Activated T-cell treated with anti-CD3 and anti-CD28 coated beads, Interleukin-2, amount 50 U/mL, for 72 hours (primary cell): ENCODE measurements around the gene IPO7. TPM values are rescaled to one million over a fixed set of nuclear protein-coding genes. Genes with fewer than 3 reads are reported as not detected.
"Not testable (repeated sequence)": the region's sequence is repeated elsewhere in the genome, so short reads cannot be mapped to it uniquely, and the experiment has no call there.

Experiments used
- ATAC-seq, 2 donors: fragments of 150-1000 bp; cut with Tn5 transposase; replicated peaks in 1 of 2; 2 replicates each; pipeline ENCODE4 v1.10.0; 2021; ENCODE audit warnings: moderate library complexity in 2 of 2, mild to moderate bottlenecking in 1 of 2
- DNase-seq, 2 donors: peaks; one replicate each; pipeline ENCODE4 v3.0.0; 2021 to 2022; ENCODE audit warnings: mixed read lengths in 1 of 2
- H3K27ac Mint-ChIP-seq: one replicate; pipeline ENCODE4 v1.8.0; 2022; ENCODE audit warnings: mild to moderate bottlenecking, moderate library complexity, mixed read lengths
- H3K27me3 Mint-ChIP-seq: one replicate; pipeline ENCODE4 v1.8.0; 2022; ENCODE audit warnings: low read depth, mixed read lengths
- H3K36me3 Mint-ChIP-seq, 2 donors: one replicate each; pipeline ENCODE4 v1.8.0; 2022; ENCODE audit warnings: mixed read lengths in 2 of 2, mild to moderate bottlenecking in 1 of 2; ENCODE audit not compliant: insufficient read depth in 2 of 2
- H3K4me1 Mint-ChIP-seq: one replicate; pipeline ENCODE4 v1.8.0; 2022; ENCODE audit warnings: low read depth, mixed read lengths
- H3K4me3 Mint-ChIP-seq, 2 donors: one replicate each; pipeline ENCODE4 v1.8.0; 2022; ENCODE audit warnings: mild to moderate bottlenecking in 2 of 2, mixed read lengths in 2 of 2, moderate library complexity in 2 of 2
- H3K9me3 Mint-ChIP-seq, 2 donors: one replicate each; pipeline ENCODE4 v1.8.0; 2022; ENCODE audit warnings: mixed read lengths in 2 of 2
- total RNA-seq, 2 donors: library from RNA; stranded (reverse); gene quantifications; one replicate each; pipeline ENCODE4 v1.2.3, GENCODE V29; 2022

IPO7 gene
- total RNA-seq, 2 donors from 2014 or later = 122 to 125 TPM

- DNase-seq = no peak
- peaks cover 5% of the 10 kb centered on the region for H3K4me1 Mint-ChIP-seq
- no peaks in the 10 kb centered on the region for H3K9me3 Mint-ChIP-seq
- no peak for ATAC-seq
- H3K4me3 Mint-ChIP-seq = no peak overlapping the region
- H3K27ac Mint-ChIP-seq = no peak overlapping the region
- H3K27me3 Mint-ChIP-seq = no peaks in the 10 kb centered on the region
- no peaks in the 10 kb centered on the region for H3K36me3 Mint-ChIP-seq
These were observed 5.4 kb upstream of the IPO7 start for GRCh38 chr11:9379041-9379440.

GRCh38 chr11:9380773-9381172 lies 3.7 kb upstream of the IPO7 start:
- H3K27ac Mint-ChIP-seq = no peak overlapping the region
- no peak for ATAC-seq

GRCh38 chr11:9385327-9385899 lies 961 bp downstream of the IPO7 start:
- H3K36me3 Mint-ChIP-seq = peaks cover 0 to 14% of the 10 kb centered on the region in 2 donors
- DNase-seq = no peak
- H3K4me1 Mint-ChIP-seq = peaks cover 54% of the 10 kb centered on the region

More at GRCh38 chr11:9380773-9381172, 3.7 kb upstream of the IPO7 start:
- H3K9me3 Mint-ChIP-seq = no peaks in the 10 kb centered on the region
- no peaks in the 10 kb centered on the region for H3K27me3 Mint-ChIP-seq
- DNase-seq = no peak
- peaks cover 18% of the 10 kb centered on the region for H3K4me1 Mint-ChIP-seq
- H3K4me3 Mint-ChIP-seq = no peak overlapping the region
- H3K36me3 Mint-ChIP-seq = peaks cover 0 to 6% of the 10 kb centered on the region in 2 donors

GRCh38 chr11:9386086-9386485 lies 1.6 kb downstream of the IPO7 start:
- ATAC-seq = no peak
- H3K9me3 Mint-ChIP-seq = no peaks in the 10 kb centered on the region

More at GRCh38 chr11:9385327-9385899, 961 bp downstream of the IPO7 start:
- Mint-ChIP-seq H3K27ac (peak overlapping the region; percentile 77), H3K27me3 (no peaks in the 10 kb centered on the region), H3K4me3 (peak overlapping the region; percentile 90 to 95), H3K9me3 (no peaks in the 10 kb centered on the region)
- ATAC-seq = peak in 1 of 2 donors; percentile 7

GRCh38 chr11:9386901-9387300 lies 2.4 kb downstream of the IPO7 start:
- Mint-ChIP-seq H3K36me3 (peaks cover 0 to 14% of the 10 kb centered on the region in 2 donors), H3K4me3 (peak overlapping the region; percentile 74 to 95)
- no peak for ATAC-seq

More at GRCh38 chr11:9386086-9386485, 1.6 kb downstream of the IPO7 start:
- Mint-ChIP-seq H3K27me3 (no peaks in the 10 kb centered on the region), H3K4me3 (peak overlapping the region; percentile 90 to 95), H3K27ac (peak overlapping the region; percentile 24), H3K4me1 (peaks cover 55% of the 10 kb centered on the region), H3K36me3 (peaks cover 0 to 14% of the 10 kb centered on the region in 2 donors)
- DNase-seq = no peak

GRCh38 chr11:9396310-9396709 lies 11.9 kb downstream of the IPO7 start:
- Mint-ChIP-seq H3K36me3 (peaks cover 3 to 15% of the 10 kb centered on the region in 2 donors), H3K9me3 (no peaks in the 10 kb centered on the region), H3K27me3 (no peaks in the 10 kb centered on the region), H3K4me1 (peaks cover 68% of the 10 kb centered on the region), H3K4me3 (peak overlapping the region; percentile 23 to 44), H3K27ac (peak overlapping the region; percentile 64)
- DNase-seq (no peak), ATAC-seq (no peak)

More at GRCh38 chr11:9386901-9387300, 2.4 kb downstream of the IPO7 start:
- DNase-seq = no peak
- H3K9me3 Mint-ChIP-seq = no peaks in the 10 kb centered on the region
- H3K4me1 Mint-ChIP-seq = peaks cover 59% of the 10 kb centered on the region
- H3K27me3 Mint-ChIP-seq = no peaks in the 10 kb centered on the region
- H3K27ac Mint-ChIP-seq = peak overlapping the region; percentile 61

- ATAC-seq (peak; percentile 28 to 43), DNase-seq (no peak)
- Mint-ChIP-seq H3K27ac (peak overlapping the region; percentile 64), H3K4me3 (peak overlapping the region; percentile 23 to 44), H3K36me3 (peaks cover 3 to 15% of the 10 kb centered on the region in 2 donors), H3K4me1 (peaks cover 68% of the 10 kb centered on the region), H3K27me3 (no peaks in the 10 kb centered on the region), H3K9me3 (no peaks in the 10 kb centered on the region)
These were observed 12.3 kb downstream of the IPO7 start for GRCh38 chr11:9396752-9397151.

GRCh38 chr11:9397746-9398680 lies 13.6 kb downstream of the IPO7 start:
- no peak for ATAC-seq
- no peak for DNase-seq
- Mint-ChIP-seq H3K9me3 (no peaks in the 10 kb centered on the region), H3K27ac (peak overlapping the region; percentile 91), H3K4me3 (peak overlapping the region in 1 of 2 donors; percentile 13), H3K4me1 (peaks cover 58% of the 10 kb centered on the region), H3K27me3 (no peaks in the 10 kb centered on the region), H3K36me3 (peaks cover 3 to 15% of the 10 kb centered on the region in 2 donors)

GRCh38 chr11:9399466-9399865 lies 15.0 kb downstream of the IPO7 start:
- DNase-seq (no peak), ATAC-seq (no peak)
- Mint-ChIP-seq H3K27ac (peak overlapping the region; percentile 43), H3K4me3 (no peak overlapping the region), H3K36me3 (peaks cover 3 to 12% of the 10 kb centered on the region in 2 donors), H3K4me1 (peaks cover 48% of the 10 kb centered on the region), H3K9me3 (no peaks in the 10 kb centered on the region), H3K27me3 (no peaks in the 10 kb centered on the region)

- Mint-ChIP-seq H3K4me1 (peaks cover 34% of the 10 kb centered on the region), H3K36me3 (peaks cover 3 to 12% of the 10 kb centered on the region in 2 donors)
- H3K27me3 Mint-ChIP-seq, H3K4me3 Mint-ChIP-seq, ATAC-seq, H3K27ac Mint-ChIP-seq, DNase-seq, H3K9me3 Mint-ChIP-seq: not testable (repeated sequence)
These were observed 17.4 kb downstream of the IPO7 start for GRCh38 chr11:9401884-9402283.

- DNase-seq (no peak), ATAC-seq (no peak)
- Mint-ChIP-seq H3K27ac (no peak overlapping the region), H3K4me3 (no peak overlapping the region), H3K4me1 (no peaks in the 10 kb centered on the region), H3K9me3 (no peaks in the 10 kb centered on the region), H3K27me3 (no peaks in the 10 kb centered on the region), H3K36me3 (peaks cover 2 to 39% of the 10 kb centered on the region in 2 donors)
These were observed 44.3 kb downstream of the IPO7 start for GRCh38 chr11:9428706-9429105.

- Mint-ChIP-seq H3K36me3 (peaks cover 8 to 45% of the 10 kb centered on the region in 2 donors), H3K27me3 (no peaks in the 10 kb centered on the region), H3K4me1 (no peaks in the 10 kb centered on the region)
These were observed 54.2 kb downstream of the IPO7 start for GRCh38 chr11:9438611-9439010.

GRCh38 chr11:9446230-9446629 lies 61.8 kb downstream of the IPO7 start:
- ATAC-seq (no peak), DNase-seq (no peak)
- no peaks in the 10 kb centered on the region for H3K4me1 Mint-ChIP-seq
- H3K27me3 Mint-ChIP-seq = no peaks in the 10 kb centered on the region
- H3K36me3 Mint-ChIP-seq = peaks cover 2 to 23% of the 10 kb centered on the region in 2 donors
- H3K27ac Mint-ChIP-seq = no peak overlapping the region
- H3K4me3 Mint-ChIP-seq = no peak overlapping the region
- H3K9me3 Mint-ChIP-seq = no peaks in the 10 kb centered on the region

More at GRCh38 chr11:9438611-9439010, 54.2 kb downstream of the IPO7 start:
- DNase-seq (no peak), ATAC-seq (no peak)
- no peak overlapping the region for H3K4me3 Mint-ChIP-seq
- H3K9me3 Mint-ChIP-seq = no peaks in the 10 kb centered on the region
- no peak overlapping the region for H3K27ac Mint-ChIP-seq
